DMS79 treated with DMSO at 0.1 percent for 48 hours (cell line): ENCODE measurements around the gene TBC1D3B.
"Not testable (repeated sequence)": the region's sequence is repeated elsewhere in the genome, so short reads cannot be mapped to it uniquely, and the experiment has no call there.

Experiments used
- DNase-seq: peaks from one replicate; lab custom pipeline; 2025; lab: John Stamatoyannopoulos, UW

The TBC1D3B gene

GRCh38 chr17:36201102-36201501 is 24.7 kb upstream of the TBC1D3B start:
- not testable (repeated sequence) for DNase-seq

GRCh38 chr17:36198831-36199465 is 22.5 kb upstream of the TBC1D3B start:
- DNase-seq: no peak

- DNase-seq: no peak
Observed at GRCh38 chr17:36197387-36197703, 20.9 kb upstream of the TBC1D3B start.

GRCh38 chr17:36196131-36196486 is 19.7 kb upstream of the TBC1D3B start:
- no peak for DNase-seq

GRCh38 chr17:36195434-36196130 is 19.1 kb upstream of the TBC1D3B start:
- no peak for DNase-seq

GRCh38 chr17:36194832-36195433 is 18.5 kb upstream of the TBC1D3B start:
- not testable (repeated sequence) for DNase-seq

GRCh38 chr17:36194147-36194831 is 17.9 kb upstream of the TBC1D3B start:
- not testable (repeated sequence) for DNase-seq

GRCh38 chr17:36193216-36193775 is 16.9 kb upstream of the TBC1D3B start:
- no peak for DNase-seq

- not testable (repeated sequence) for DNase-seq
Observed at GRCh38 chr17:36190549-36191330, 14.3 kb upstream of the TBC1D3B start.

GRCh38 chr17:36189993-36190392 is 13.6 kb upstream of the TBC1D3B start:
- not testable (repeated sequence) for DNase-seq

- DNase-seq: no peak
Observed at GRCh38 chr17:36188891-36189306, 12.5 kb upstream of the TBC1D3B start.

- DNase-seq: not testable (repeated sequence)
Observed at GRCh38 chr17:36187943-36188665, 11.7 kb upstream of the TBC1D3B start.

GRCh38 chr17:36186810-36187763 is 10.7 kb upstream of the TBC1D3B start:
- DNase-seq: not testable (repeated sequence)

- no peak for DNase-seq
Observed at GRCh38 chr17:36185416-36185815, 9.0 kb upstream of the TBC1D3B start.

- no peak for DNase-seq
Observed at GRCh38 chr17:36184023-36184765, 7.8 kb upstream of the TBC1D3B start.

- DNase-seq: no peak
Observed at GRCh38 chr17:36183001-36183971, 6.8 kb upstream of the TBC1D3B start.

GRCh38 chr17:36182176-36183000 is 6.0 kb upstream of the TBC1D3B start:
- no peak for DNase-seq
